ENCODE results near the gene PHKG1. TPM values are rescaled to one million over a fixed set of nuclear protein-coding genes. Genes with fewer than 3 reads are reported as not detected.

PHKG1 gene
- total and polyA plus RNA-seq, 10 of the 15 experiments (the other 5 are each of a cell fraction or from before 2014, with no cell fraction given), result 0.08 to 1.6 (median 0.44) TPM

DNA sequence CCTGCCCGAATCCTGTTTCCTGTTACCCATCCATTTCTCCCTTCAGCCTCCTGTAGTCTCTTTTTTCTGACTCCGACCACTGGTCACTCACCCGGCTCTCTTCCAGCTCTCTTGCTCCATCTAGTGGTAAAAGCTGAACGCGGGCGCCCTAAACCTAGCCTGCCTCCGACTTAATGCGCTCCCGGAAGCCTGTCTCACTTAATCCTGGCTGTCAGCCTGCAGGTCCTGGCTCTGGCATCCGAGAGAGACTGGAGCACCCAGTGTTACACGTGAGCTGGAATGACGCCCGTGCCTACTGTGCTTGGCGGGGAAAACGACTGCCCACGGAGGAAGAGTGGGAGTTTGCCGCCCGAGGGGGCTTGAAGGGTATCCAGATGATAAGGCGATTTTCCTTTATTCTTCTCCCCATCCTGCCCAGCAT, 18.4 kb downstream of the PHKG1 start (continued):
- TF ChIP-seq, protein P1, sequence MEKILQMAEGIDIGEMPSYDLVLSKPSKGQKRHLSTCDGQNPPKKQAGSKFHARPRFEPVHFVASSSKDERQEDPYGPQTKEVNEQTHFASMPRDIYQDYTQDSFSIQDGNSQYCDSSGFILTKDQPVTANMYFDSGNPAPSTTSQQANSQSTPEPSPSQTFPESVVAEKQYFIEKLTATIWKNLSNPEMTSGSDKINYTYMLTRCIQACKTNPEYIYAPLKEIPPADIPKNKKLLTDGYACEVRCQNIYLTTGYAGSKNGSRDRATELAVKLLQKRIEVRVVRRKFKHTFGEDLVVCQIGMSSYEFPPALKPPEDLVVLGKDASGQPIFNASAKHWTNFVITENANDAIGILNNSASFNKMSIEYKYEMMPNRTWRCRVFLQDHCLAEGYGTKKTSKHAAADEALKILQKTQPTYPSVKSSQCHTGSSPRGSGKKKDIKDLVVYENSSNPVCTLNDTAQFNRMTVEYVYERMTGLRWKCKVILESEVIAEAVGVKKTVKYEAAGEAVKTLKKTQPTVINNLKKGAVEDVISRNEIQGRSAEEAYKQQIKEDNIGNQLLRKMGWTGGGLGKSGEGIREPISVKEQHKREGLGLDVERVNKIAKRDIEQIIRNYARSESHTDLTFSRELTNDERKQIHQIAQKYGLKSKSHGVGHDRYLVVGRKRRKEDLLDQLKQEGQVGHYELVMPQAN (conservative IDR thresholded peaks at IDR 0.05), result no peak
- no peak for TF ChIP-seq ZZZ3 (IDR thresholded peaks at IDR 0.05; ENCODE audit: control insufficient read depth, insufficient read length, low read depth)
- no peak for TF ChIP-seq HCFC1 (IDR thresholded peaks at IDR 0.05; ENCODE audit: low read length)
- TF ChIP-seq, protein P2, sequence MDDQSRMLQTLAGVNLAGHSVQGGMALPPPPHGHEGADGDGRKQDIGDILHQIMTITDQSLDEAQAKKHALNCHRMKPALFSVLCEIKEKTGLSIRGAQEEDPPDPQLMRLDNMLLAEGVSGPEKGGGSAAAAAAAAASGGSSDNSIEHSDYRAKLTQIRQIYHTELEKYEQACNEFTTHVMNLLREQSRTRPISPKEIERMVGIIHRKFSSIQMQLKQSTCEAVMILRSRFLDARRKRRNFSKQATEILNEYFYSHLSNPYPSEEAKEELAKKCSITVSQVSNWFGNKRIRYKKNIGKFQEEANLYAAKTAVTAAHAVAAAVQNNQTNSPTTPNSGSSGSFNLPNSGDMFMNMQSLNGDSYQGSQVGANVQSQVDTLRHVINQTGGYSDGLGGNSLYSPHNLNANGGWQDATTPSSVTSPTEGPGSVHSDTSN (IDR thresholded peaks at IDR 0.05; ENCODE audit: insufficient replicate concordance, low read depth, low read length), result no peak
- TF ChIP-seq EP300 (IDR thresholded peaks at IDR 0.05; ENCODE audit: borderline replicate concordance in 1 of 2, control insufficient read depth in 1 of 2, low read depth in 2 of 2, low read length in 2 of 2), result no peak
- TF ChIP-seq POLR2AphosphoS2 (IDR thresholded peaks at IDR 0.05; ENCODE audit: low read depth, low read length), result no peak
- no peak for TF ChIP-seq GABPA (IDR thresholded peaks at IDR 0.05; ENCODE audit: low read depth)
- no peak for TF ChIP-seq ZNF24 (IDR thresholded peaks at IDR 0.05)
- TF ChIP-seq ETV6 (conservative IDR thresholded peaks at IDR 0.05 in 1 of 2, IDR thresholded peaks at IDR 0.05 in 1 of 2; ENCODE audit: borderline replicate concordance in 1 of 2, low read depth in 1 of 2), result no peak
- TF ChIP-seq, protein P3, sequence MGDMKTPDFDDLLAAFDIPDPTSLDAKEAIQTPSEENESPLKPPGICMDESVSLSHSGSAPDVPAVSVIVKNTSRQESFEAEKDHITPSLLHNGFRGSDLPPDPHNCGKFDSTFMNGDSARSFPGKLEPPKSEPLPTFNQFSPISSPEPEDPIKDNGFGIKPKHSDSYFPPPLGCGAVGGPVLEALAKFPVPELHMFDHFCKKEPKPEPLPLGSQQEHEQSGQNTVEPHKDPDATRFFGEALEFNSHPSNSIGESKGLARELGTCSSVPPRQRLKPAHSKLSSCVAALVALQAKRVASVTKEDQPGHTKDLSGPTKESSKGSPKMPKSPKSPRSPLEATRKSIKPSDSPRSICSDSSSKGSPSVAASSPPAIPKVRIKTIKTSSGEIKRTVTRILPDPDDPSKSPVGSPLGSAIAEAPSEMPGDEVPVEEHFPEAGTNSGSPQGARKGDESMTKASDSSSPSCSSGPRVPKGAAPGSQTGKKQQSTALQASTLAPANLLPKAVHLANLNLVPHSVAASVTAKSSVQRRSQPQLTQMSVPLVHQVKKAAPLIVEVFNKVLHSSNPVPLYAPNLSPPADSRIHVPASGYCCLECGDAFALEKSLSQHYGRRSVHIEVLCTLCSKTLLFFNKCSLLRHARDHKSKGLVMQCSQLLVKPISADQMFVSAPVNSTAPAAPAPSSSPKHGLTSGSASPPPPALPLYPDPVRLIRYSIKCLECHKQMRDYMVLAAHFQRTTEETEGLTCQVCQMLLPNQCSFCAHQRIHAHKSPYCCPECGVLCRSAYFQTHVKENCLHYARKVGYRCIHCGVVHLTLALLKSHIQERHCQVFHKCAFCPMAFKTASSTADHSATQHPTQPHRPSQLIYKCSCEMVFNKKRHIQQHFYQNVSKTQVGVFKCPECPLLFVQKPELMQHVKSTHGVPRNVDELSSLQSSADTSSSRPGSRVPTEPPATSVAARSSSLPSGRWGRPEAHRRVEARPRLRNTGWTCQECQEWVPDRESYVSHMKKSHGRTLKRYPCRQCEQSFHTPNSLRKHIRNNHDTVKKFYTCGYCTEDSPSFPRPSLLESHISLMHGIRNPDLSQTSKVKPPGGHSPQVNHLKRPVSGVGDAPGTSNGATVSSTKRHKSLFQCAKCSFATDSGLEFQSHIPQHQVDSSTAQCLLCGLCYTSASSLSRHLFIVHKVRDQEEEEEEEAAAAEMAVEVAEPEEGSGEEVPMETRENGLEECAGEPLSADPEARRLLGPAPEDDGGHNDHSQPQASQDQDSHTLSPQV (IDR thresholded peaks at IDR 0.05), result no peak
- TF ChIP-seq CBX5 (IDR thresholded peaks at IDR 0.05; ENCODE audit: low read depth), result 0 out of 2 replicates have a peak, but pooled peaks have one; percentile 42
- TF ChIP-seq, protein P4, sequence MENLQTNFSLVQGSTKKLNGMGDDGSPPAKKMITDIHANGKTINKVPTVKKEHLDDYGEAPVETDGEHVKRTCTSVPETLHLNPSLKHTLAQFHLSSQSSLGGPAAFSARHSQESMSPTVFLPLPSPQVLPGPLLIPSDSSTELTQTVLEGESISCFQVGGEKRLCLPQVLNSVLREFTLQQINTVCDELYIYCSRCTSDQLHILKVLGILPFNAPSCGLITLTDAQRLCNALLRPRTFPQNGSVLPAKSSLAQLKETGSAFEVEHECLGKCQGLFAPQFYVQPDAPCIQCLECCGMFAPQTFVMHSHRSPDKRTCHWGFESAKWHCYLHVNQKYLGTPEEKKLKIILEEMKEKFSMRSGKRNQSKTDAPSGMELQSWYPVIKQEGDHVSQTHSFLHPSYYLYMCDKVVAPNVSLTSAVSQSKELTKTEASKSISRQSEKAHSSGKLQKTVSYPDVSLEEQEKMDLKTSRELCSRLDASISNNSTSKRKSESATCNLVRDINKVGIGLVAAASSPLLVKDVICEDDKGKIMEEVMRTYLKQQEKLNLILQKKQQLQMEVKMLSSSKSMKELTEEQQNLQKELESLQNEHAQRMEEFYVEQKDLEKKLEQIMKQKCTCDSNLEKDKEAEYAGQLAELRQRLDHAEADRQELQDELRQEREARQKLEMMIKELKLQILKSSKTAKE (IDR thresholded peaks at IDR 0.05; ENCODE audit: low read depth, poor library complexity, severe bottlenecking), result no peak
- no peak for TF ChIP-seq CREM (IDR thresholded peaks at IDR 0.05; ENCODE audit: low read depth)
- no peak for TF ChIP-seq MYB (IDR thresholded peaks at IDR 0.05; ENCODE audit: borderline replicate concordance, low read depth, low read length)
- no peak for TF ChIP-seq KAT2A (conservative IDR thresholded peaks at IDR 0.05; ENCODE audit: control insufficient read depth, low read depth, low read length)
- TF ChIP-seq, protein P5, sequence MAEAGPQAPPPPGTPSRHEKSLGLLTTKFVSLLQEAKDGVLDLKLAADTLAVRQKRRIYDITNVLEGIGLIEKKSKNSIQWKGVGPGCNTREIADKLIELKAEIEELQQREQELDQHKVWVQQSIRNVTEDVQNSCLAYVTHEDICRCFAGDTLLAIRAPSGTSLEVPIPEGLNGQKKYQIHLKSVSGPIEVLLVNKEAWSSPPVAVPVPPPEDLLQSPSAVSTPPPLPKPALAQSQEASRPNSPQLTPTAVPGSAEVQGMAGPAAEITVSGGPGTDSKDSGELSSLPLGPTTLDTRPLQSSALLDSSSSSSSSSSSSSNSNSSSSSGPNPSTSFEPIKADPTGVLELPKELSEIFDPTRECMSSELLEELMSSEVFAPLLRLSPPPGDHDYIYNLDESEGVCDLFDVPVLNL (IDR thresholded peaks at IDR 0.05; ENCODE audit: low read depth, low read length), result no peak
- TF ChIP-seq ATF7 (IDR thresholded peaks at IDR 0.05; ENCODE audit: low read depth), result no peak
- TF ChIP-seq ZBED1 (IDR thresholded peaks at IDR 0.05; ENCODE audit: borderline replicate concordance), result no peak
- no peak for TF ChIP-seq TCF12 (IDR thresholded peaks at IDR 0.05; ENCODE audit: low read depth, low read length)
